Measurements from ENCODE around the gene CIRBP. TPM values are rescaled to one million over a fixed set of nuclear protein-coding genes. Genes with fewer than 3 reads are reported as not detected.
"Not testable (repeated sequence)": the region's sequence is repeated elsewhere in the genome, so short reads cannot be mapped to it uniquely, and the experiment has no call there.

Gene CIRBP
- total RNA-seq, 2 experiments from 2014 or later = 167 to 183 TPM

GRCh38 chr19:1241417-1242095 lies 27.6 kb upstream of the CIRBP start, which contains the start of gene ATP5F1D:
Gene ATP5F1D, plus strand, starts transcription at chr19:1241751. Its CDS starts 100 bp downstream, at chr19:1241851.
- peak within 1 kb of the TSS; percentile 84 for H3K4me3 Mint-ChIP-seq
- intact Hi-C loops (cut with micrococcal nuclease) = loop anchor here (2.0 kb wide), 3 partner anchors 27 to 321 kb away; partner anchors contain the start of genes RNU6-2 and TMEM259
- H3K27ac Mint-ChIP-seq = peak within 1 kb of the TSS; percentile 86
- H3K36me3 Mint-ChIP-seq (ENCODE audit: low read depth) = peaks cover 2% of the 10 kb centered on the region
- H3K4me1 Mint-ChIP-seq (ENCODE audit: low read depth) = peaks cover 43% of the 10 kb centered on the region
- H3K27me3 Mint-ChIP-seq (ENCODE audit: low read depth) = peaks cover 10% of the 10 kb centered on the region
- DNase-seq = peak; percentile 94
- H3K9me3 Mint-ChIP-seq = no peaks in the 10 kb centered on the region
- CTCF ChIA-PET = interaction anchor here (1.2 to 7.7 kb wide), 6 partner anchors 23 to 318 kb away, joined by 3 to 233 read pairs (median 4); partner anchors contain the start of gene CIRBP

GRCh38 chr19:1243768-1244692 lies 25.1 kb upstream of the CIRBP start:
- Mint-ChIP-seq H3K27me3 (ENCODE audit: low read depth) (peaks cover 3% of the 10 kb centered on the region), H3K27ac (peak overlapping the region; percentile 73), H3K4me3 (peak overlapping the region; percentile 34), H3K4me1 (ENCODE audit: low read depth) (peaks cover 37% of the 10 kb centered on the region), H3K36me3 (ENCODE audit: low read depth) (peaks cover 2% of the 10 kb centered on the region), H3K9me3 (no peaks in the 10 kb centered on the region)
- intact Hi-C loops (cut with micrococcal nuclease) = loop anchor here (1.0 kb wide), 1 partner anchor 22 kb away; no protein-coding TSS in a partner anchor
- CTCF ChIA-PET = interaction anchor here (0.6 to 7.7 kb wide), 25 partner anchors 9 to 446 kb away, joined by 3 to 233 read pairs (median 4); partner anchors contain the start of genes ABCA7, CIRBP, CNN2 and FAM174C
- peak; percentile 88 for DNase-seq

- peaks cover 3% of the 10 kb centered on the region for H3K36me3 Mint-ChIP-seq (ENCODE audit: low read depth)
- H3K4me3 Mint-ChIP-seq = peak overlapping the region; percentile 34
- H3K9me3 Mint-ChIP-seq = no peaks in the 10 kb centered on the region
- intact Hi-C loops (cut with micrococcal nuclease) = loop anchor here (1.0 kb wide), 1 partner anchor 21 kb away; no protein-coding TSS in a partner anchor
- H3K27ac Mint-ChIP-seq = peak overlapping the region; percentile 73
- CTCF ChIA-PET = interaction anchor here (0.6 to 7.7 kb wide), 24 partner anchors 8 to 446 kb away, joined by 3 to 233 read pairs (median 4); partner anchors contain the start of genes ABCA7, CIRBP, CNN2 and FAM174C
- DNase-seq = no peak
- H3K27me3 Mint-ChIP-seq (ENCODE audit: low read depth) = no peaks in the 10 kb centered on the region
- H3K4me1 Mint-ChIP-seq (ENCODE audit: low read depth) = peaks cover 33% of the 10 kb centered on the region
These were observed 24.3 kb upstream of the CIRBP start for GRCh38 chr19:1244693-1245451.

GRCh38 chr19:1245494-1246264 lies 23.5 kb upstream of the CIRBP start:
- Mint-ChIP-seq H3K36me3 (ENCODE audit: low read depth) (peaks cover 3% of the 10 kb centered on the region), H3K4me3 (no peak overlapping the region), H3K4me1 (ENCODE audit: low read depth) (peaks cover 33% of the 10 kb centered on the region), H3K27me3 (ENCODE audit: low read depth) (no peaks in the 10 kb centered on the region), H3K9me3 (no peaks in the 10 kb centered on the region), H3K27ac (no peak overlapping the region)
- intact Hi-C loops (cut with micrococcal nuclease) = no loop called here
- DNase-seq = no peak
- CTCF ChIA-PET = interaction anchor here (2.5 to 7.7 kb wide), 2 partner anchors 19 to 27 kb away, joined by 25 to 233 read pairs; partner anchors contain the start of gene CIRBP

- DNase-seq; H3K36me3 Mint-ChIP-seq (ENCODE audit: low read depth); H3K27me3 Mint-ChIP-seq (ENCODE audit: low read depth); intact Hi-C loops (cut with micrococcal nuclease); H3K4me3 Mint-ChIP-seq; H3K9me3 Mint-ChIP-seq: not testable (repeated sequence)
- peak overlapping the region; percentile 31 for H3K27ac Mint-ChIP-seq
- CTCF ChIA-PET = interaction anchor here (7.7 kb wide), 1 partner anchor 18 kb away, joined by 233 read pairs; the partner anchor contains the start of gene CIRBP
- peaks cover 25% of the 10 kb centered on the region for H3K4me1 Mint-ChIP-seq (ENCODE audit: low read depth)
These were observed 22.7 kb upstream of the CIRBP start for GRCh38 chr19:1246265-1247087.

- no peak for DNase-seq
- Mint-ChIP-seq H3K4me1 (ENCODE audit: low read depth) (peaks cover 17% of the 10 kb centered on the region), H3K9me3 (no peaks in the 10 kb centered on the region), H3K27ac (peak overlapping the region; percentile 13), H3K4me3 (no peak overlapping the region), H3K36me3 (ENCODE audit: low read depth) (peaks cover 12% of the 10 kb centered on the region), H3K27me3 (ENCODE audit: low read depth) (no peaks in the 10 kb centered on the region)
- intact Hi-C loops (cut with micrococcal nuclease) = loop anchor here (2.0 kb wide), 1 partner anchor 145 kb away; the partner anchor contains the start of gene GPX4
- CTCF ChIA-PET = interaction anchor here (7.7 kb wide), 1 partner anchor 17 kb away, joined by 233 read pairs; the partner anchor contains the start of gene CIRBP
These were observed 21.4 kb upstream of the CIRBP start for GRCh38 chr19:1247748-1248138.

- peaks cover 13% of the 10 kb centered on the region for H3K36me3 Mint-ChIP-seq (ENCODE audit: low read depth)
- intact Hi-C loops (cut with micrococcal nuclease) = loop anchor here (2.0 kb wide), 1 partner anchor 145 kb away; the partner anchor contains the start of gene GPX4
These were observed 20.9 kb upstream of the CIRBP start, which contains the start of gene MIDN for GRCh38 chr19:1248139-1248785. Gene MIDN, plus strand, starts transcription at chr19:1248583. Its CDS starts 1,714 bp downstream, at chr19:1250297.

GRCh38 chr19:1248786-1249297 lies 20.3 kb upstream of the CIRBP start:
- Mint-ChIP-seq H3K36me3 (ENCODE audit: low read depth) (peaks cover 17% of the 10 kb centered on the region), H3K27me3 (ENCODE audit: low read depth) (no peaks in the 10 kb centered on the region)
- intact Hi-C loops (cut with micrococcal nuclease) = loop anchor here (1.0 to 2.0 kb wide), 3 partner anchors 10 to 146 kb away; partner anchors contain the start of genes CIRBP and GPX4

More at GRCh38 chr19:1248139-1248785, 20.9 kb upstream of the CIRBP start, which contains the start of gene MIDN:
- Mint-ChIP-seq H3K27me3 (ENCODE audit: low read depth) (no peaks in the 10 kb centered on the region), H3K4me3 (peak within 1 kb of the TSS; percentile 77), H3K27ac (peak within 1 kb of the TSS; percentile 78), H3K4me1 (ENCODE audit: low read depth) (peaks cover 13% of the 10 kb centered on the region), H3K9me3 (no peaks in the 10 kb centered on the region)
- DNase-seq = peak; percentile 75
- CTCF ChIA-PET = no interaction called here

GRCh38 chr19:1249298-1249989 lies 19.7 kb upstream of the CIRBP start:
- Mint-ChIP-seq H3K4me1 (ENCODE audit: low read depth) (peaks cover 10% of the 10 kb centered on the region), H3K27me3 (ENCODE audit: low read depth) (no peaks in the 10 kb centered on the region), H3K4me3 (peak overlapping the region; percentile 75), H3K36me3 (ENCODE audit: low read depth) (peaks cover 17% of the 10 kb centered on the region), H3K27ac (peak overlapping the region; percentile 78), H3K9me3 (no peaks in the 10 kb centered on the region)
- CTCF ChIA-PET = no interaction called here
- peak; percentile 96 for DNase-seq
- intact Hi-C loops (cut with micrococcal nuclease) = loop anchor here (1.0 to 2.0 kb wide), 3 partner anchors 10 to 147 kb away; partner anchors contain the start of genes CIRBP and GPX4

More at GRCh38 chr19:1248786-1249297, 20.3 kb upstream of the CIRBP start:
- H3K4me3 Mint-ChIP-seq = peak overlapping the region; percentile 77
- peaks cover 11% of the 10 kb centered on the region for H3K4me1 Mint-ChIP-seq (ENCODE audit: low read depth)
- CTCF ChIA-PET = no interaction called here
- peak overlapping the region; percentile 78 for H3K27ac Mint-ChIP-seq
- no peak for DNase-seq
- H3K9me3 Mint-ChIP-seq = no peaks in the 10 kb centered on the region
